ENCODE results near the gene ZPR1. TPM values are rescaled to one million over a fixed set of nuclear protein-coding genes. Genes with fewer than 3 reads are reported as not detected.
"Not testable (repeated sequence)": the region's sequence is repeated elsewhere in the genome, so short reads cannot be mapped to it uniquely, and the experiment has no call there.

ZPR1 gene
- total RNA-seq, 1 donor from 2014 or later = 24.8 TPM

DNA sequence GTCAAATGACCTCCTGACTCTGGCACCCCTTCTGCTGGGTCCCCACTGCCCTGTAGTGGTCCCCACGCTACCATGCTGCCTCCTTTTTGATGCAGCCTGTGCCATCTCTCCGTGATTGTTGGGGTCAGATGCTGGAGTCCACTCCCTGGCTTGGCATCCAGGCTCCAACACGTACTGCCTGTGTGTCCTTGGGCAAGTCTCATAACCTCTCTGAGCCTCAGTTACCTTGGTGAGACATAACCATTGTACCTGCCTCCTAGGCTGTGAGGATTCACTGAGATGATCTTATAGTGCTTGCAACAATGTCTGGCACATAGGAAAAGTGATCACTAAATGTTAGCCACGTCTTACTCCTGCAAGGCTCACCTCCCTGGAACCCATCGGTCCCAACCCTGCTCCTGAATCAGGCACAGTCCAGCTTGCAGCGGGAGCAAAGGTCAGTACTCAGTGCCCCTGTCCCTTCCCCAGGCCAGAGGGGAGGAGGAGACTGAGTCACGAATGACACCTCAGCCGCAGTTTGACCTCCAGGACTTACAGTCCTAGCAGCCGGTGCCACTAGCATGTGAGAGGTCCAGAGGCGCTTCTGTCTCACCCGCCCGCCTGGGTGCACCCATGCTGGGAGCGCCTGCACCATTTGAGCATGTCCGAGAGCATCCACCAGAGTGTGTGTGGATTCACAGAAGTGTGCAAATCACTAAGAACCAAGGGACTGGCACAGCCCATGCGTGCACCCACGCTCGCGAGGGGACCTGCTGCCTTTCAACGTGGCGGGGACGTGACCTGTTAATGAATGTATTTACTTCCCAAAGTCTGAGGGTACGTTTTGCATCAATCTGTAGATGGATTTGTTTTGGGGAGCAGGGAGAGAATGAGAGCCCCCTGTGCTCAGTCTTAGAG lies 38.3 kb upstream of the ZPR1 start:
- DNase-seq (ENCODE audit: low spot score) = no peak
- intact Hi-C loops (cut with DNase I) = no loop called here

DNA sequence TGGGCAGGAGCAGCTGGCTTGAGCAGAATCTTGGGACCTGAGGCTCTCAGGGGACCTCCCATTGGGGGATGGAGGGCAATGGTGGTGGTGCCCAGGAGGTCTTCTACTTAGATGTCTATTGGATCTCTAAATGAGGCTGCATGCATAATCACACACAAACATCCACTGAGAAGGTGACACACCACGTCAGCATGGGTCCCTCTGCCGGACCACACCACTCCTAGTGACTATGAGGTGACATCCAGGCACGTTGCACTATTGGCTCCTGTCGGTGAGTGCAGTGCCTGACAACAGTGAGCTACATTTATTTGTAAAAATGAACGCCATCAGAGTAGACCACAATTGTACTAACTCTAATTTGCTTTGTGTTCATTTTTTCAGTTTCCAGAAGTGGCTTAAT lies 37.6 kb upstream of the ZPR1 start:
- no peak for DNase-seq (ENCODE audit: low spot score)
- intact Hi-C loops (cut with DNase I) = no loop called here

DNA sequence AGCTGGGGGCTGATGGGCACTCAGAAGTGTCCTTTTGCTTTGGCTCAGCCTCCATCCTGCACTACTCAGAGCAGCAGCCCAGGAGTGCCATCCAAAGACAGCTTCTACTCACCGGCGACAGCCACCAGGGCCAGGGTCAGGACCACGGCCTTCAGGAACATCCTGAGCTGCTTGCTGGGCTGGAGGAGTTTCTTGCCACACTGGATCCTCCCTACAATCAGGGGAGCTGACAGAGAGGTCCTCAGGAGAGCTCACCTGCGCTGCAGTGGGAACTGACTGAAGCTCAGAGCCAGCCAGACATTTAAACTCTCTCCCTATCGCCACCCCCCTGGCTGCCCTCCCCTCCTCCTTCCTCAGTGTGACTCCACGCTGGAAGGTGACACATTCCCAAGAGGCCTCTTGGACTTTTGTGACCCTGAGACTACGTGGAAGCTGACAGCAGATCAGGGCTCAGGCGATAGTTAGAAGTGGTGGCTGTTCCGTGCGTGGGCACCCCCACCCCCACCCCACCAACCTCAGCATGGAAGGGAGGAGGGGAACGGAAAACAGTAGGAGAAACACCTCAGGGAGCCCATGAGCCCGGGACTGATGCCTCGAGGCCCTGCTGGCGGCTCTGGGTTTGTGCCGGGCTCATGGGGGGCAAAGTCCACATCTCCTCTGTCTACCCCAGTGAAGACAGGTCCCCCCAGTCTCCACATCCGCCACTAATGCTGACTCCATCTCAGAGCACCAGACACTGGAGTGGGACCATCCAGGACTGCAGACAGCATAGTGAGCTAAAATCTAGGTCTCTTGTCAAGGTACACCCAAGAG lies 35.4 kb upstream of the ZPR1 start, which contains the start of gene APOA4:
APOA4 (minus strand) TSS at position 274 of the 813 bp plus-strand sequence; CDS start at position 161, 113 bp downstream.
- DNase-seq (ENCODE audit: low spot score) = no peak
- intact Hi-C loops (cut with DNase I) = no loop called here

DNA sequence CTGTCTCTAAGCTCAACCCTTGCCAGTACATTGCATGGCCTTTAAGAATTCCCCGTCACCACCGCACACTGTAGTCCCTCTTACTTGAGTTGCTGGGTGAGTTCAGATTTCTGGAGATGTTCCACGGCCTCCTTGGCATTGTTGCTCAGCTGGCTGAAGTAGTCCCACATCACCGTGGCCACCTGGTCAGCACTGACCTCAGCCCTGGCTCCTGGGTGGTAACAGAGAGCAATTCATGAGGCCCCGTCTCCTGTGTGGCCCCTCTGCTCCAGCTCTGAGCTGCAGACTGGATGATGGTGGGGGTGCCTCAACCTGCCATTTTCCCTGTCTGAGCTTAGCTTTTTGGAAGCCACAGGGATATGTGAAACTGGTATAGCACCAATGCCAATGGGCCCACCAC lies 34.8 kb upstream of the ZPR1 start:
- intact Hi-C loops (cut with DNase I) = no loop called here
- DNase-seq (ENCODE audit: low spot score) = no peak

DNA sequence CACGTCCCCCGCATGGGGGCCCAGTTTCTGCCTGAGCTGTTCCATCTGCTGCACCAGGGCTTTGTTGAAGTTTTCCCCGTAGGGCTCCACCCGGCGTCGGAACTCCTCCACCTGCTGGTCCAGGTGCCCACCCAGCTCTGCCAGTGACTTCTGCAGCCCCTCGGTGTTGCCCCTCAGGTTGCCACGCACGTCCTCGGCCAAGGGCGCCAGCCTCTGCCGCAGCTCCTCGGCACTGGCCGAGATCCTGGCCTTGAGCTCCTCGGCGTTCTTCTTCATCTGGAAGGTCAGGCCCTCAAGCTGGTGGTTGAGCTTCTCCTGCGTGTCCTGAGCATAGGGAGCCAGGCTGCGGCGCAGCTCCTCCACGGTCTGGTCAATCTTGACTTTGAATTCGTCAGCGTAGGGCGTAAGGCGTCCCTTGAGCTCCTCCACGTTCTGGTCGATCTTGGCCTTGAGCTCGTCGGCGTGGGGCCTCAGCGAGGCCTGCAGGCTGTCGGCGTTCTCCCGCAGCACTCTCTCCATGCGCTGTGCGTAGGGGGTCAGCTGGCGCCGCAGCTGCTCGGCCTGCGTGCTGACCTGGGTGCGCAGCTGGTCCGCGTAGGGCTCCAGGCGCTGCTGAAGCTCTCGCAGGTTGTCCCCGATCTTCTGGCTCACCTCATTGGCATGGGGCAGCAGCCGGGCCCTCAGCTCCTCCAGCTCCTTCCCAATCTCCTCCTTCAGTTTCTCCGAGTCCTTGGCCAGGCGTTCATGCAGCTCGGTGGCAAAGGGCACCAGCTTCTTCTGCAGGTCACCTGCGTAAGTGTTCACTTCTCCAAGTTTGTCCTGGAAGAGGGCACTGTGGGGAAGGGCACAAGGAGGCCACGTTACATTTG lies 33.5 kb upstream of the ZPR1 start:
- DNase-seq (ENCODE audit: low spot score) = no peak
- intact Hi-C loops (cut with DNase I) = no loop called here

DNA sequence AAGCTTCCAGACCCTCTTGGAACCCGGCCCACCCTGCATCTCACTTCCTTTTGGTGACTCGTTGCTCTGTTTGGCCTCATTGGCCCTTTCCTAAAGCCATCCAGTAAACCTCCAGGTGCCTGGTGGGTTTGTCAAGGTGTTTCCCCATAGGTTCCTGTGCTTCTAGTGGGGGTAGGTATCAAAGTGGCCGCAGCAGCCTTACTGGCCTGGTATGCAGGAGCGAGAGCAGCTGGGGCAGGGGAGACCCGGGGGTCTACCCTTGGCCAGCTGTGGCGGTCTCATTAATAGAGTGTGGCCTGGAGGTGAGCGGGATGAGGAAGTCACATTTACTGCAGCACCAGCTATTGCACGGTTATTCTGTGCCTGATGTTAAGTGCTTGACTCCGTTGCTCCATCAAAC lies 31.2 kb upstream of the ZPR1 start:
- intact Hi-C loops (cut with DNase I) = no loop called here

DNA sequence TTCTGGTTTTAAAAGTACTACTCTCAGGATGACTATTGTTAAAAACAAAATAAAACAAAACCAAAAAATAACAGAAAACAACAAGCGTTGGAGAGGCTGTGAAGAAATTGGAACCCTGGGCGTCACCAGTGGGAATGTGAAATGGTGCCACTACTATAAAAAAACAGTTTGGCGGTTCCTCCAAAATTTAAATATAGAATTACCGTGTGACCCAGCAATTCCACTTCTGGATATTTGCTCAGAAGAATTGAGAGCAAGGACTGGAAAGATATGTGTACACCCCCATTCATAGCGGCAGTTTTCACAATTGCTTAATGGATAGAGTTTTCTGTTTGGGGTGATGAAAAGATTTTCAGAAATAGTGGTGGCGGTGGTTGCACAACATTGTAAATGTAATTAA lies 26.7 kb upstream of the ZPR1 start:
- intact Hi-C loops (cut with DNase I) = no loop called here
- DNase-seq (ENCODE audit: low spot score) = no peak

More for the DNA sequence above, 31.2 kb upstream of the ZPR1 start:
- no peak for DNase-seq (ENCODE audit: low spot score)

DNA sequence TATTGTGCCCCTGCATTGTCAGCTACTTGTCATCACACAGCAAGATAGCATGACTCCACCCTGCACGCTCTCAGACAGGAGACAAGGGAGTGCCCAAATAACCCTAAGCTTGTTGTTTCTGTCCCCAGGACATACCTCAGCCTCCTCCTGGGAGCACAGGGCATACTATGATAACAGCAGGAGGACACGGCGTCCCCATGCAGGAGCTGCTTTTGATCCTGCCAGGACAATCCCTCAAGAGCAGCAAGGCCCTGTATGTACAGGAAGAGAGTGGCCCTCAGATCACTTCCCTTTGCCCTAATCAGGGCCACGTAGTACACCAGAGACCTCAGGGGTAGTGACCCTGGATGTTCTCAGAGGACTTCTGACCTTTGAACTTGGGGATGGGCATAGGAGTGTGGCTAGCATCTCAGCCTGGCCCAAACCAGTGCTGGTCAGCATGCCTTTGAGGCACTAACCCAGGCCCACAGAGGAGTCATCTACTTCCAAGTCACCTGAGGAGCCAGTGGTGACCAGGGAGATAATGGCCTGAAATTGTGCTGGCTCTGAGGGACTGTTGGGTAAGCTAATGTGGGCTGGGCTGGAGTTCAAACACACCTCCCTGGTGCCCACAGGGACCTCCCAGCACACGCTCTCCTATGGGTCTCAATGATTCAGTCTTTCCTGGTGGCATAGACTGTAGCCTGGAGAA lies 26.1 kb upstream of the ZPR1 start:
- no peak for DNase-seq (ENCODE audit: low spot score)
- intact Hi-C loops (cut with DNase I) = no loop called here

DNA sequence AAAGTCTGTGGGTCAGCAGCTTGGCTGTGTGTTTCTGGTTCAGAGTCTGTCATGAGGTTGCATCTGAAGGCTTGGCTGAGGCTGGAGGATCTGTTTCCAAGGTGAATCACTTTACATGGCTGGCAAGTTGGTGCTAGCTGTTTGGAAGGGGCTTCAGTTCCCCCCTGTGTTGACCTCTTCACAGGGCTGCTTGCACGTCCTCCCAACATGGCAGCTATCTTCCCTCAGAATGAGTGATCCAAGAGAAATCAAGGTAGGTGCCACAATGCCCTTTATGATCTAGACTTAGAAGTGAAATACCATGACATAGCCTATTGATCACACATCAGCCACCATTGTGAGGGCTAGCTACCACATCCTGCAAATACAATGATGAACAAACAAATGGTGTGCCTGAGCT lies 25.3 kb upstream of the ZPR1 start:
- no peak for DNase-seq (ENCODE audit: low spot score)
- intact Hi-C loops (cut with DNase I) = no loop called here

DNA sequence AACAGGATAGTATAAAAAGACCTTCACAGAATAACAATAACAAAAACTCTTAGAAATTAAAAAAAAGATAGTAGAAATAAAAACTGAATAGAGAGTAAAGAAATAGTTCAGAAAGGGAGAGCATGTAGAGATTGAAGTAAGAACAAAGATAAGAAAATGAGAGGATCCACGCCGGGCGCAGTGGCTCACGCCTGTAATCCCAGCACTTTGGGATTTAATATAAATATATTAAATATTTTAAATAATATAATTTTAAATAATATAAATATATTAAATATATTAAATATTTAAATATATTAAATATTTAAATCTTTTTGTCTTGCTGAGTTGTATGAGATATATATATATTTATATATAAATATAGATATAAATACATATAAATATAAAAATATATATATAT lies 24.3 kb upstream of the ZPR1 start:
- no peak for DNase-seq (ENCODE audit: low spot score)
- intact Hi-C loops (cut with DNase I) = no loop called here

DNA sequence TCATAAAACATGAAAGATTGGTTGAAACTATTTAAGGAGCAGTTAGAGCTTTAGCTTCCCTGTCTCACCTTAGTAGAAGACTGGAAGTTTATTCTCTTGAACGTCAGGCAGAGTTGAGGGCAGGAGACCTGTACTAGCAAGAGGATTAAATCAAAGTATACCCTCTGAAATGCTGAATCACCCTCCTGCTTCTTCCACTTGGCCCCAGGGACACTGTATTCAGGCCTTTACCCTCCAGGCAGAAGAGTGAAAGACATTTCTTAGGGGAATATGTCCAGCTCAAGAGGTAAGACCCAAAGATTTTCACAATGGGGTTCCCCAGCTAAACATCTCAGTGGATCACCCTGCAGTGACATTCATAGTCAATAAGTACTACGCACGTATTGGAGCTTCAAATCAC lies 23.4 kb upstream of the ZPR1 start:
- DNase-seq (ENCODE audit: low spot score) = no peak
- intact Hi-C loops (cut with DNase I) = no loop called here

DNA sequence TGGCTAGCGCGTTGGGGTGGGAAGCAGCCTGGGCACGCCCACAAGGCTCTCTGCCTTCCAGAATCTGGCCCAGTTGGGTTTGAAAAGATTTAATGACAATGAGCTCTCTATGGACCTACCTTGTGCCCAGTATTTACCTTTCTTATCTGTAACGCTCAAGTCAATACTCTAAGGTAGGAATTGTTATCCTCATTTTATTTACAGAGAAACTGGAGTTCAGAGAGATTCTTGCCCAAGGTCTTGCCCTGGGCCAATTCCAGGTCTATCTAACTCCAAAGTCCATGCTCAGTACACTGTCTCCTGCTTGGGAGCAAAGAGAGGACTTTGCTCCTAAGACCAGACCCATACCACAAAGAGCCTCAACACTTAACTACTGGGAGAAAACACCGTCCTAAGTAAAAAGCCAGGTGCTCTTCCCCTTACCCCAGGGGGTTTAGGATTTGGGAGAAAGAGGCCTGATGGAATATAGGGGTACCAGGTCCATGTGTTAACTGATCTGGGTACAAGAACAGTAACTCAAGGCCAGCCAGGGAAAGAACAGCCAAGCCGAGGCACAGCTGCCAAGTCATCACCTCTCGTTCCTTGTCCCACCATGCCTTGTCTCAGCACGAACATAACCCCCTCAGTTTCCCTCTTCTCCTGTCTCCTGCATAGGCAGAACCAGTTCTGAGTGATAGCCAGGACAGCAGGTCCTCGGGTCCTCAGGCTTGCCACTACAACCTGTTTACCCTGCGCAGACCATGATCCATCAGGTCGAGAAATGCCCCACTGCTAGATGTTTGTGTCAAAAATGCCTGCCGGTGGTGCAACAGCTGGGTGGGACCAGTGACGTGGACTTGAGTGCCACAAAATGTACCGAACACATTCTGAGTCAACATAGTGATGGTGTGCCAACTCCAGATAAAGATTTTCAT lies 20.7 kb upstream of the ZPR1 start:
- intact Hi-C loops (cut with DNase I) = no loop called here
- DNase-seq (ENCODE audit: low spot score) = no peak

DNA sequence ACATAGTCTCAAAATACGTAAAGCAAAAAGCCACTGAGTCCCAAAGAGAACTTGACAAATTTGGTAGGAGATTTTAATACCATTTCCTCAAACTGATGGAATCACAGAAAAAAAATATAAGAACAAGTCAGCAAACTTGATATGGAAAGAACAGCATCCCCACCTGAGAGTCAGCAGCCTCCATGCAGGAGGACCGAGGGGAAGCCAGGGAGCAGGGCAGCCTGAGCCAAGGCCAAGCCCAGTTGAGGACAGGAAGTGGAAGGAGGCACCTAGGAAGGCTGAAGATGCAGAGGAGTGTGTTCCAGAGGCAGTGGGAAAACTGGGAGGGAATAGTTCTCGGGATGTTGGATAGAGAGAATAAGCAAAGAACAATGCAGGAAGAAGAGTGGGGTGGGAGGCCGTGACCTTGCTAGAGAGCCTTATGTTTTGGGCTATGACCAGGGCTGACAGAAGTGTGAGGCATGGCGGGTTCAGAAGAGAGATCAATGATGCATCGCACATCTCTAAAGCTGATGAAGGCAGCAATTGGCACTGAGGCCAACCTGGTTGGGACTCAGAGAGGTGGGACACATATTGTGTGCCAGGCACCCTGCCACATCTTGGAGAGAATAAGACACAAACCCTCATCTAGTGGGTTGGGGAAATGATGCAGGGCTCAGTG lies 19.9 kb upstream of the ZPR1 start:
- no peak for DNase-seq (ENCODE audit: low spot score)
- intact Hi-C loops (cut with DNase I) = no loop called here

DNA sequence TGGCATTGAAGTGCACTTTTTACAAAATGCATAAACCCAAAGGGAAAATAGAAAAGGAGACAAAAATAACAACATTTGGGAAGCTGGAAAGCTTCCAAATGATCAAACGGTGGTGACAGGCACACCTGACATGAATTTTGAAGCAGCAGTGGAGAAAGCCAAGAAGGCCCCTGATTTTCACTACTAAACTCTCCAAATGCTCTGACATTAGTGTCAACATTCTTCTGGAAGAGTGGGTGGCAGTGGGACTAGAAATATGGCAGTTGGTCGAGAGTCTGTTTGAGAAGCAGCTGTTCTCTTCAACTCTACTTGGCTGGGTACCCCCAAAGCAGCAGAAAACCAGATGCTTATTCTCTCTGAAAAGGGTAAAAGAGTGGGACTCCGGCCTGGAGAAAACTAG lies 16.2 kb upstream of the ZPR1 start:
- intact Hi-C loops (cut with DNase I) = no loop called here
- DNase-seq (ENCODE audit: low spot score) = no peak

DNA sequence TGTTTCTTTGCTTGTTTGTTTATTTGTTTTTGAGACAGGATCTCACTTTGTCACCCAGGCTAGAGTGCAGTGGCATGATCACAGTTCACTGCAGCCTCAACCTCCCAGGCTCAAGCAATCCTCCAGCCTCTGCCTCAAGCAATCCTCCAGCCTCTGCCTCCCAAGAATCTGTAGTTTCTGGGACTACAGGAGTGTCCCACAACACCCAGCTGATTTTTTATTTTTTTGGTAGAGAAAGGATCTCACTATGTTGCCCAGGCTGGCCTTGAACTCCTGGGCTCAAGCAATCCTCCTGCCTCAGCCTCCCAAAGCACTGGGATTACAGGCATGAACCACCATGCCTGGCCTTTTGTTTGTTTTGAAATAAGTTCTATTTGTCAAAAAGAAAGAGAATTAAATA lies 13.8 kb upstream of the ZPR1 start:
- intact Hi-C loops (cut with DNase I); DNase-seq (ENCODE audit: low spot score): not testable (repeated sequence)

DNA sequence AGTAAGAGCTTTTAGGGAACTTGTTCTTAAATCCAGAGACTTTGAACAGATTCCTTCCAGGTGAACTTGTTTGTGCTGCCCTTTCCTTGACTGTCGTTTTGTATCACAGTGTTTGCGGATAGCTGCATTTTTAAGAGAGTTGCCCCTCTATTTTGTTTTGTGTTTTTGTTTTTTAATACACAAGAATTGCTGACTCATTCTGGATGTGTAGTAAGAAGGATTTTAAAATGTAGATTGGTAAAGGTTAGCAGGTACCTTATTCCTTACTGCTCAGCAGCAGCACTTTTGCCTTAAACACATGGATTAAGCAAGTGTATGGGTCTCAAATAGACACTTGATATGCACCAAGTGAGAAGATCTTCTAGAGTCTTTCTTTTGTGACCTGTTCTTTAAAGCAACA lies 12.8 kb upstream of the ZPR1 start:
- intact Hi-C loops (cut with DNase I) = no loop called here
- DNase-seq (ENCODE audit: low spot score) = no peak

DNA sequence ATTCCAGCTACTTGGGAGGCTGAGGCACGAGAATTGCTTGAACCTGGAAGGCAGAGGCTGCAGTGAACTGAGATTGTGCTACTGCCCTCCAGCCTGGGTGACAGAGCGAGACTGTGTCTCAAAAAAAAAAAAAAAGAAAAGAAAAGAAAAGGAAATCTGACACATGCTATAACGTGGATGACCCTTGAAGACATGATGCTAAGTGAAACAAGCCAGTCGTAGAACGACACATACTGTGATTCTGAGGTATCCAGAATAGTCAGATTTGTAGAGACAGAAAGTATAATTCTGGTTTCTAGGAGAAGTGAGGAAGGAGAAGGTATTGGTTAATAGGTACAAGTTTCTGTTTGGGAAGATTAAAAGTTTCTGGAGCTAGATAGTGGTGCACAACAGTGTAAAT lies 10.5 kb upstream of the ZPR1 start:
- no peak for DNase-seq (ENCODE audit: low spot score)
- intact Hi-C loops (cut with DNase I) = no loop called here

DNA sequence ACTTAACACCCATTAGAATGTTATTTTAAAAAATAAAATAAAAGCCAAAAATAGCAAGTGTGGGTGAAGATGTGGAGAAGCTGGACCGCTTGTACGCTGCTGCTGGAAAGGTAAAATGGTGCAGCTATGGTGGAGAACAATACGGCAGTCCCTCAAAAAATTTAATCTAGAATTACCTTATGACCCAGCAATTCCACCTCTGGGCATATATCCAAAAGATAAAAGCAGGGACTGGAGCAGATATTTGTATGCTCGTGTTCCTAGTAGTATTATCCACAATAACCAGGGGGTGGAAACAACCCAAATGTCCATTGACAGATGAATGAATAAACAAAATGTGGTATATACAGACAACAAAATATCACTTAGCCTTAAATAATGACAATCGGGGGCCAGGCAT lies 10.0 kb upstream of the ZPR1 start:
- intact Hi-C loops (cut with DNase I) = no loop called here
- DNase-seq (ENCODE audit: low spot score) = no peak
